Dermis blood vessel endothelial cell (primary cell): Measurements from ENCODE around the gene GALNT18. TPM values are rescaled to one million over a fixed set of nuclear protein-coding genes. Genes with fewer than 3 reads are reported as not detected.

Source experiments
- DNase-seq: peaks from one replicate; pipeline ENCODE4 v3.0.0; 2010
- total RNA-seq: library from RNA; depleted of rRNA; stranded (reverse); fragments of >200 nt; gene quantifications from 2 replicates; pipeline ENCODE4 v1.2.3, GENCODE V29; 2014

Gene GALNT18
- total RNA-seq, 1 donor from 2014 or later: 213 TPM

DNA sequence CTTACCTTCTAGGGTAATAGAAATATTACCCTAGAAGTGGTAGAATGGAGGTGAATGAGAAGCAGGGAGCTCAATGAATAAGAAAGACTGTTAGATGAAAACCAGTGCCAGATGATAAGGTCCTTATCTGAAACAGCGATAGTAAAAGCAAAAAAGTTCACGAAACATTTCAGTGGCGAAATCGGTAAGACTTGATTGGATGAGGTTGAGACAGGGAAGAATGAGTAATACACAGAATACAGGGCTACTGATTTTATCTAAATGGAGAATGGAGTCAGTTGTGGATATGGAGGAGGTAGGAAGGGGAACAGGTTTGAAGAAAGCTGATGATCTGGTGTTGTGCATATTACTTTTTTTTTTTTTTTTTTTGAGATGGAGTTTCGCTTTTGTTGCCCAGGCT is 96.5 kb downstream of the GALNT18 start:
- no peak for DNase-seq

DNA sequence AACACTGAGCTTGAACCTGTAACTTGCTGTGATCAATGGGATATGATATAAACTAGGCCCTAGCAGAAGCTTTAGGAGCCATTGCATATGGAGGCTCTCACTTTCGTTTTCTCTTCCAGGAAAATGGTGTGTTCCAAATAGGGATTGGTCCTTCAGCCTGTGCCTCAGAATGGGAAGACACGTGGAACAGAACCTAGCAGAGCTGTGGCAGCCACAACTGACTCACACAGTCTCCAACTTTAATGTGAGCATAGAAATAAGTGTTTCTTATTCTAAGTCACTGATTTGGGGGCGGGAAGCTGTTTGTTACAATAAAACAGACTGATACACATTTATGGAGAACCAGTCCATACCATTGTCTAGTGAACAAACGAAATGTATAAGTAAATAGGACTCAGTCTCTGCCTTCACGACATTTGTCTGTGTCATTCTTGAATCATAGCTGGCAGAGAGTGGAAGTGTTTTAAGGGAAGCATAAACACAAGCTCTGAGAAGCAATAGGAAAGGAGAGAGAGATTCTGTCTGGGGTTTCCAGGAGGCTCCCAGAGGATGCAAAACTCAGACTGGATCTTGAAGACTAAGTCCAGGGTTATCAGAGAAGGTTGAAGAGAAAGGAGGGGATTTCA is 97.3 kb downstream of the GALNT18 start:
- no peak for DNase-seq

GRCh38 chr11:11522591-11522990 is 99.2 kb downstream of the GALNT18 start:
- DNase-seq: no peak

- no peak for DNase-seq
These were observed 100.4 kb downstream of the GALNT18 start for GRCh38 chr11:11521306-11522002.

DNA sequence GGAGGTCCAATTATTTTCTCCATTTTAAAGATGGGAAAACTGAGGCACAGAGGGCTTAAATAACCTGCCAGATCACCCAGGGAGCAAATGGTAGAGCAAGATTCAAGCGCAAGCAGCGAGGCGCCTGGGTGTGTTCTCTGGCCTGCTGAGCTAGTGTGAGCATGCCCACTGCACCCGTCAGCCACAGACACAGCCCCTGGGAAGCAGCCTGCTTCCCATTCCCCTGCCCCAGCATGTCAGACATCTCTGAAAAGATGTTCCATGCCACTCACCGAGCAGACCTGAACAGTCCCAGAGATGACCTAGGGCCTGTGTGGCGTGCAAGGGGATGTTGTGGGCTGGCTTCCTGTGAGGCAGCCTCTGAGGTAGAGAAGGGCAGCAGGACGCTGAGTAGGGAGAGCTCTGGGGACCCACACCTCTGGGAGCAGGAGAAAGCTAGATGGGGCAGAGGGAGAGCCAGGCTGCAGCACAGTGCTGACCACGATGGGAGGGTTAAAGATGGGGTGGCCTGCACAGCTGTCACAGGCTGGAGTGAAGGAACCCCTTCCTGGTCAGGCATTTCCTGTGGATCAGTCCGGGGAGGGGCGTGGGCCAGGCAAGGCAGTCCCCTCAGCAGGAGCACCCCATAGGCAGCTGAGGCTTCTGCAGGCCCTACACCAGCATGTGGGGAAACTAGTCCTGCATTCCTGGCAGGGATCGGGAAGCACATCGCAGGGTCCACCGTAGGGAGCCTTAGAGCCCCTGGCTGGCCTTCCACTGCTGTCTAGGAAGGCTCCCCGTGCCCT is 101.4 kb downstream of the GALNT18 start:
- DNase-seq: no peak

GRCh38 chr11:11519184-11519583 is 102.6 kb downstream of the GALNT18 start:
- DNase-seq: no peak

- DNase-seq: no peak
These were observed 107.6 kb downstream of the GALNT18 start for GRCh38 chr11:11514246-11514645.

DNA sequence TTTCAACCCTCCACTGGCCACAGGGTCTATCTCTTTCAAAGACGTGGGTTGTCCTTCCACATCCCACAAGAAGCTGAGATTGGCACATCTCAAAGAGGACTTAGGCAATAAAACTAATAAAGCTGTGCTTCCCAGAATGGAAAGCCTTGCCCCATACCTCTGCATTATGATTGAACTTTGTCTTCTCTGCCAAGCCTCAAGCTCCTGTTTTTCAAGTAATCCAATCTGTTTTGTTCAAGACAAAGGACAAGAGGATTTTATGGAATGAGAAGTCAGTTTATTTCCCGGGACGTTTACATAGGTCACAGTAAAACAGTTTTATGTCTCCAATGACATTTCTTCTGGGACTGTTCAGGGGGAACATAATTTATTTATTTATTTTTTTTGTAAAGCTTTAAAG is 108.4 kb downstream of the GALNT18 start:
- DNase-seq: no peak

DNA sequence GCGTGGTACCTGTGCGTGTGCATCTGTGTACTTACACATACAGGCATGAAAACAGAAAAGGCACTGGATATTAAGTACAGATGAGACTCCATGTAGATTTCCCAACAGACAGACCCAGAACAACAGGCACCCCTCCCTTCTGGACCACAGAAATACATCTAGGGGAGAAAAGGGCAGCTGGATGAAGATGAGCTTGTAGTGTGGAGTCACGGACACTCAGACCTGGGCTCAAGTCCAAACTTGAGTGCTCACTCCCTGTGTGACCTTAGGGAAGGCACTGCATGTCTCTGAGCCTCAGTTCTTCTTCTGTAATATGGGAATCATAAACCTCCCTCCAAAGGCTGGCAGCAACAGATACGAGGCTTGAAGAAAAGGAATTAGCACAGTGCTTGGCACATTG is 108.9 kb downstream of the GALNT18 start:
- DNase-seq: no peak

DNA sequence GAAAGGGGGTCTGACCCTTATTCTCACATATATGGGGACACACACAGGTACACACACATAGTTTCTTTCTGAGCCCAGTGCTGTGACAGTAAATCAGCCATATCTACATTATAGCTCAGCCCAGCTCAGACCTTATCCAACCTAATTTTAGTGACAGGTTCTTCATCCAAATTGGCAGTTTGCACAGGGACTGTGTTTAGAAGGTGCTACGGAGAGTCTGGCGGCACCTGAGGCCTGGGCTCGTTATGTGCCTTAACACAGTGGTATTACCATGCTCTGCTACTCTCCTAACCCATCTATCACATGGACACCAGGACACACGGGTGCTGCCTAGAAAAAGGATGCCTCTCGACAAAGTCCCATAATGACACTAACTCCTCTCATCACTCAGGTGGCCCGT is 109.3 kb downstream of the GALNT18 start:
- no peak for DNase-seq

DNA sequence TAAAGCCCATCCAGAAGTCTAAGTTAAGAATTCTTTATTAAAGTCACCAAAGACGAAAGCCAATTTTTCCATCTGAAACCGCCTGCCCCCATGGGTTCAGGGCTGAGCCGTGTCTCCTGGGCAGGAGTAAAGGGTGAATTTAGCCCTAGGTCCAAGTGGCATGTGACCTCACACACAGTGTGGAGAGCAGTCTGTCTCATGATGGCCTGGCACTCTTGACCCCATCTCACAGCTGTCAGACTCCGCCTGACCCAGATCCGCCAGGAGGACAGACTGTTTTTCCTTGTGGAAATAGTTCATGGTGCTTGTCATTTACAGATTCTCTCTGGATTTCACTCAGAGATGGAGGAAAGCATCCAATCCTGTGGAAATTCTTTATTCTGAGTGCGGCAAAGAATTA is 109.7 kb downstream of the GALNT18 start:
- DNase-seq: no peak

DNA sequence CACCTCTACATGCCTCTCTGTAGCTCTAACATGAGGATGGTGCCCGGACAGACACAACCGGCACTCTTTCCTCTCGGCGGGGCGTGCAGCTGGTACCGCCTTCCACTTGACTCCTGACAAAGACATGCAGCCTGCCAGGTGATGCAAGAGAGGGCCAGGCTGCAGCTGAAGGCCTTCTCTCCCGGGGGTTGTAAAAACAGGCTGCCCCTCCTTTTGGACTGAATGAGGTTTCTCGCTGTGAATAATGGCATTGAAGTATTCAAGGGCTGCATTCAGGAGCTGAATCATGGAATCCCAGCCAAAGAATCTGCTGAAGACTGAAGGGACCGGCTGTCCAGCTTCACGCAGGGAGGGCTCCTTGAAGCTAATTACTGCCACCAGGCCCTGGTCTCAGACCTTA is 110.9 kb downstream of the GALNT18 start:
- DNase-seq: no peak

- no peak for DNase-seq
These were observed 116.1 kb downstream of the GALNT18 start for GRCh38 chr11:11505692-11506091.

DNA sequence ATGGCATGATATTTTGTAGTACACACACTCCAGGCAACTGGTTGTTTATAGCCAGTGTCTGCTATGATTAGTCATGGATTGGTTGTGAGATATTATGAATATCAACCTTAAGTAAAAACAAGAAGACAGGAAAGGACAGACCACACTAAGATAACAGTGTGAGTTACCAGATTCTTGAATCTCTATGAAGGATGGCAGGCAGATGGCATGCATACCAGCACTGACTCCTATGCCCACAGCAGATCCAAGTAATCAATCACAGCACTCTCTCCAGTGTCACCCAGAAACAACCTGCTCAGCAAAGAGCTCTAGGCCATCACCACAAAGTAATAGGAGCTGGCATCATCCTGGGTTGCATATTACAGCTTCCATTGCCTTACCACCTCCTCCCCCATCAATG is 116.6 kb downstream of the GALNT18 start:
- DNase-seq: no peak

- no peak for DNase-seq
These were observed 117.7 kb downstream of the GALNT18 start for GRCh38 chr11:11504071-11504470.

- DNase-seq: no peak
These were observed 119.4 kb downstream of the GALNT18 start for GRCh38 chr11:11502263-11502861.

GRCh38 chr11:11501546-11502262 is 120.1 kb downstream of the GALNT18 start:
- DNase-seq: no peak

GRCh38 chr11:11500744-11501487 is 120.9 kb downstream of the GALNT18 start:
- DNase-seq: no peak

- DNase-seq: no peak
These were observed 122.5 kb downstream of the GALNT18 start for GRCh38 chr11:11499300-11499699.

DNA sequence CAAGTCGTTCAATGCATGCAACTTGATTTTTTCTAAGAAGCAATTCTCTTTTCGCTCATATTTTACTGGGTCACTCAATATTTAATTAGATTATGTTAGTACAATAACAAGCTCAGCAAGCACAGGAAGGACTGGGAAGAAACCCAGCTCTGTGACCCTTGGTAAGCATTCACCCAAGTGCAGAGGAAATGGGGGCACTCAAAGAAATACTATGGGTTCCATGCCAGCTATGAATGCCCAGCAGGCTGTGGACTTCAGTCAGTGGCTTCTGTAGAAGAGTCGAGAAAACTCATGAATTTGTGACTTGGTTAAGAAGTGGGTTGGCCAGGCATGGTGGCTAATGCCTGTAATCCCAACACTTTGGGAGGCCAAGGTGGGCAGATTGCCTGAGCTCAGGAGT is 123.6 kb downstream of the GALNT18 start:
- DNase-seq: peak; percentile 4

DNA sequence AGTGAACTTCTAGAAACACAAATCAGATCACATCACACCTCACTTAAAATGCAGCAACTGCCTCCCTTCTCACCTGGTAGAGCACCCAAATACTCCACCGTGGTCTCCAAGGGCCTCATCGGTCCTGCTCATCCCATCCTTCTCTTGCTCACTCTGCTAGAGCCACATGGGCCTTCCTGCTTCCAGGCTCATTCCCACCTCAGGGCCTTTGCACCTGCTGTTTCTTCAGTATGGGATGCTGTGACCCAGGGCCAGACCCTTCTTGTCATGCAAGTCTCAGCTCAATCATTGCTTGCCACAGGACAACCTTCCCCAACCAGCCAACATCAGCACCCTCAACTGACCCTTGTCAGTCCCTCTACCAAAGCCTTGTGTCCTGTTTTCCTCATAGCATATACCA is 124.9 kb downstream of the GALNT18 start:
- no peak for DNase-seq

DNA sequence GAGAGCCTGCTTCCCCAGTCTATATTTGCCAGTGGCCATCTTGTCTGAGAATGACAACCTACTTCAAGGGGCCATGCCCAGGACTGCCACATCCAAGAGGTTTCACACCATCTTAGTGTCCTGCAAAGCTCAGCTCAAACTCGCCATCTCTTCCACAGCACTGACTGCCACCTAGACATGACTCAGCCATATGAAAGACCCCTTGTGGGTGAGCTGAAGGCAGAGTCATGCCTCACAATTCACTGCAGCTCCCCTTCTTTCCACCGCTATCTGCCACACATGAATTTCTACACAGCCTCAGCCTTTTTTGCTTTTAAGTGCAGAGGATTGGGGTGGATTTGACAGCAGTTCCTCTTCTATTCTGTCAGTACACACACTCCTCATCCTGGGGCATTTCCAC is 127.5 kb downstream of the GALNT18 start:
- DNase-seq: no peak
